BLaER1 treated with 17β-estradiol and CSF1 and Interleukin-3, amounts not matched to agents 10 nM and 100 nM (cell line): ENCODE data around the gene MYO18B.
A peak's percentile ranks its signal among the peaks of the same experiment; 100 is the strongest.

Experiments
- H3K27ac ChIP-seq, 11 experiments: shearing (Covaris generic); formaldehyde crosslinking; 2 replicates each; pipeline ENCODE4 v1.8.1; 2022
- H3K27me3 ChIP-seq, 11 experiments: shearing (Covaris generic); formaldehyde crosslinking; 2 replicates each; pipeline ENCODE4 v1.8.1; 2022
- H3K36me3 ChIP-seq, 11 experiments: shearing (Covaris generic); formaldehyde crosslinking; 2 replicates each; pipeline ENCODE4 v1.8.1; 2022
- H3K4me1 ChIP-seq, 10 experiments: shearing (Covaris generic); formaldehyde crosslinking; 2 replicates each; pipeline ENCODE4 v1.8.1; 2022
- H3K4me2 ChIP-seq, 11 experiments: shearing (Covaris generic); formaldehyde crosslinking; 2 replicates each; pipeline ENCODE4 v1.8.1; 2022
- H3K4me3 ChIP-seq, 10 experiments: shearing (Covaris generic); formaldehyde crosslinking; 2 replicates each; pipeline ENCODE4 v1.8.1; 2022
- H3K9ac ChIP-seq, 11 experiments: shearing (Covaris generic); formaldehyde crosslinking; 2 replicates each; pipeline ENCODE4 v1.8.1; 2022
- H3K9me3 ChIP-seq, 11 experiments: shearing (Covaris generic); formaldehyde crosslinking; replicated peaks in 1 of 11; 2 replicates each; pipeline ENCODE4 v1.8.1; 2022
- H4K20me1 ChIP-seq, 11 experiments: shearing (Covaris generic); formaldehyde crosslinking; 2 replicates each; pipeline ENCODE4 v1.8.1; 2022
- Cebpa-rat ChIP-seq, 11 experiments: shearing (Covaris generic); IDR thresholded peaks; 2 replicates each; pipeline ENCODE4 v1.8.1; 2022

Gene MYO18B

GRCh38 chr22:25697181-25697664 is 44.8 kb upstream of the MYO18B start:
- peaks cover 0 to 13% (median 0%) of the 10 kb centered on the region in 11 experiments; a peak in 4 of 22 replicates for H4K20me1 ChIP-seq
- H3K27ac ChIP-seq: no peak overlapping the region
- H3K4me1 ChIP-seq: peaks cover 0 to 13% (median 7%) of the 10 kb centered on the region in 10 experiments; a peak in 9 of 20 replicates
- H3K4me3 ChIP-seq: no peak overlapping the region
- no peaks in the 10 kb centered on the region for H3K27me3 ChIP-seq
- H3K36me3 ChIP-seq: peaks cover 31 to 90% (median 59%) of the 10 kb centered on the region in 11 experiments; a peak in 21 of 22 replicates
- H3K9me3 ChIP-seq: no peaks in the 10 kb centered on the region
- H3K4me2 ChIP-seq: no peak overlapping the region
- TF ChIP-seq Cebpa-rat (IDR thresholded peaks at IDR 0.05): no peak
- H3K9ac ChIP-seq: no peak overlapping the region

GRCh38 chr22:25697978-25698377 is 44.0 kb upstream of the MYO18B start:
- Histone ChIP-seq H3K9me3 (no peaks in the 10 kb centered on the region), H3K36me3 (peaks cover 27 to 83% (median 53%) of the 10 kb centered on the region in 11 experiments; a peak in 21 of 22 replicates), H3K27me3 (no peaks in the 10 kb centered on the region), H3K4me2 (no peak overlapping the region), H4K20me1 (peaks cover 0 to 13% (median 0%) of the 10 kb centered on the region in 11 experiments; a peak in 4 of 22 replicates), H3K4me1 (peaks cover 5 to 20% (median 14%) of the 10 kb centered on the region in 10 experiments; a peak in 18 of 20 replicates), H3K27ac (no peak overlapping the region), H3K4me3 (no peak overlapping the region), H3K9ac (no peak overlapping the region)
- TF ChIP-seq Cebpa-rat (IDR thresholded peaks at IDR 0.05): no peak

GRCh38 chr22:25698461-25698860 is 43.5 kb upstream of the MYO18B start:
- Histone ChIP-seq H4K20me1 (peaks cover 0 to 14% (median 0%) of the 10 kb centered on the region in 11 experiments; a peak in 4 of 22 replicates), H3K36me3 (peaks cover 27 to 79% (median 50%) of the 10 kb centered on the region in 11 experiments; a peak in 21 of 22 replicates), H3K27ac (no peak overlapping the region)

GRCh38 chr22:25698978-25699377 is 43.0 kb upstream of the MYO18B start:
- Histone ChIP-seq H3K4me3 (no peak overlapping the region), H3K4me1 (peaks cover 8 to 24% (median 16%) of the 10 kb centered on the region in 10 experiments; a peak in 18 of 20 replicates), H3K4me2 (no peak overlapping the region), H3K36me3 (peaks cover 28 to 79% (median 51%) of the 10 kb centered on the region in 11 experiments; a peak in 21 of 22 replicates), H3K9me3 (no peaks in the 10 kb centered on the region), H4K20me1 (peaks cover 0 to 14% (median 0%) of the 10 kb centered on the region in 11 experiments; a peak in 4 of 22 replicates), H3K9ac (no peak overlapping the region), H3K27ac (no peak overlapping the region), H3K27me3 (no peaks in the 10 kb centered on the region)
- TF ChIP-seq Cebpa-rat (IDR thresholded peaks at IDR 0.05): no peak

More at GRCh38 chr22:25698461-25698860, 43.5 kb upstream of the MYO18B start:
- Histone ChIP-seq H3K4me3 (no peak overlapping the region), H3K4me1 (peaks cover 8 to 24% (median 17%) of the 10 kb centered on the region in 10 experiments; a peak in 18 of 20 replicates), H3K27me3 (no peaks in the 10 kb centered on the region), H3K4me2 (no peak overlapping the region), H3K9ac (no peak overlapping the region), H3K9me3 (no peaks in the 10 kb centered on the region)
- no peak for TF ChIP-seq Cebpa-rat (IDR thresholded peaks at IDR 0.05)

- Histone ChIP-seq H3K36me3 (peaks cover 19 to 79% (median 44%) of the 10 kb centered on the region in 11 experiments; a peak in 21 of 22 replicates), H3K9me3 (no peaks in the 10 kb centered on the region), H3K9ac (no peak overlapping the region), H3K27ac (no peak overlapping the region), H3K4me2 (peak overlapping the region in 2 of 11 experiments; percentile 15 to 24; a peak in 2 of 22 replicates), H3K4me1 (peaks cover 8 to 24% (median 13%) of the 10 kb centered on the region in 10 experiments; a peak in 18 of 20 replicates), H4K20me1 (peaks cover 0 to 14% (median 0%) of the 10 kb centered on the region in 11 experiments; a peak in 4 of 22 replicates), H3K27me3 (no peaks in the 10 kb centered on the region), H3K4me3 (no peak overlapping the region)
- TF ChIP-seq Cebpa-rat (IDR thresholded peaks at IDR 0.05): no peak
Observed at GRCh38 chr22:25701056-25701780, 40.8 kb upstream of the MYO18B start.

- H3K9me3 ChIP-seq: no peaks in the 10 kb centered on the region
- no peaks in the 10 kb centered on the region for H3K27me3 ChIP-seq
- no peak overlapping the region for H3K4me3 ChIP-seq
- no peak overlapping the region; a peak in 1 of 22 replicates for H3K4me2 ChIP-seq
- H3K4me1 ChIP-seq: peaks cover 8 to 29% (median 15%) of the 10 kb centered on the region in 10 experiments; a peak in 18 of 20 replicates
- H3K9ac ChIP-seq: no peak overlapping the region
- peaks cover 0 to 14% (median 0%) of the 10 kb centered on the region in 11 experiments; a peak in 4 of 22 replicates for H4K20me1 ChIP-seq
- no peak for TF ChIP-seq Cebpa-rat (IDR thresholded peaks at IDR 0.05)
- H3K27ac ChIP-seq: no peak overlapping the region
- peaks cover 19 to 79% (median 42%) of the 10 kb centered on the region in 11 experiments; a peak in 21 of 22 replicates for H3K36me3 ChIP-seq
Observed at GRCh38 chr22:25702040-25702439, 39.9 kb upstream of the MYO18B start.

GRCh38 chr22:25702571-25703167 is 39.3 kb upstream of the MYO18B start:
- Histone ChIP-seq H4K20me1 (peaks cover 0 to 14% (median 0%) of the 10 kb centered on the region in 11 experiments; a peak in 4 of 22 replicates), H3K4me1 (peaks cover 8 to 32% (median 17%) of the 10 kb centered on the region in 10 experiments; a peak in 18 of 20 replicates), H3K27ac (peak overlapping the region in 1 of 11 experiments; percentile 33; a peak in 1 of 22 replicates), H3K4me2 (peak overlapping the region; percentile 3 to 65 (median 25); a peak in 13 of 22 replicates), H3K27me3 (no peaks in the 10 kb centered on the region), H3K36me3 (peaks cover 20 to 79% (median 44%) of the 10 kb centered on the region in 11 experiments; a peak in 21 of 22 replicates), H3K9me3 (no peaks in the 10 kb centered on the region), H3K9ac (0 out of 22 replicates have a peak overlapping the region, but pooled peaks of 1 of the 11 experiments have one; percentile 1), H3K4me3 (no peak overlapping the region)
- no peak for TF ChIP-seq Cebpa-rat (IDR thresholded peaks at IDR 0.05)

GRCh38 chr22:25704701-25705100 is 37.3 kb upstream of the MYO18B start:
- no peak overlapping the region for H3K4me2 ChIP-seq
- TF ChIP-seq Cebpa-rat (IDR thresholded peaks at IDR 0.05): no peak
- peaks cover 24 to 82% (median 51%) of the 10 kb centered on the region in 11 experiments; a peak in 21 of 22 replicates for H3K36me3 ChIP-seq
- no peaks in the 10 kb centered on the region for H3K9me3 ChIP-seq
- H3K4me1 ChIP-seq: peaks cover 8 to 36% (median 13%) of the 10 kb centered on the region in 10 experiments; a peak in 17 of 20 replicates
- H3K27me3 ChIP-seq: no peaks in the 10 kb centered on the region
- no peak overlapping the region for H3K9ac ChIP-seq
- no peak overlapping the region for H3K27ac ChIP-seq
- peaks cover 0 to 14% (median 0%) of the 10 kb centered on the region in 11 experiments; a peak in 3 of 22 replicates for H4K20me1 ChIP-seq
- no peak overlapping the region for H3K4me3 ChIP-seq
